ENCODE data around the gene IKZF1.

Gene IKZF1

GRCh38 chr7:50357426-50357825 lies 52.9 kb downstream of the IKZF1 start:
- DNase-seq, result no peak

GRCh38 chr7:50358041-50358705 lies 53.7 kb downstream of the IKZF1 start:
- no peak for DNase-seq

- DNase-seq, result no peak
These were observed 54.3 kb downstream of the IKZF1 start for GRCh38 chr7:50358779-50359178.

- no peak for DNase-seq
These were observed 54.9 kb downstream of the IKZF1 start for GRCh38 chr7:50359258-50359994.

- no peak for DNase-seq
These were observed 55.7 kb downstream of the IKZF1 start for GRCh38 chr7:50359995-50360925.

- DNase-seq, result no peak
These were observed 57.6 kb downstream of the IKZF1 start for GRCh38 chr7:50362142-50362541.

- peak; percentile 51 for DNase-seq
These were observed 58.3 kb downstream of the IKZF1 start for GRCh38 chr7:50362712-50363282.

GRCh38 chr7:50363327-50364060 lies 59.0 kb downstream of the IKZF1 start:
- DNase-seq, result no peak

GRCh38 chr7:50364645-50365044 lies 60.1 kb downstream of the IKZF1 start:
- DNase-seq, result no peak

- no peak for DNase-seq
These were observed 61.8 kb downstream of the IKZF1 start for GRCh38 chr7:50366311-50366710.

- no peak for DNase-seq
These were observed 62.6 kb downstream of the IKZF1 start for GRCh38 chr7:50367100-50367499.

GRCh38 chr7:50367570-50367969 lies 63.1 kb downstream of the IKZF1 start:
- DNase-seq, result no peak

GRCh38 chr7:50368366-50368765 lies 63.9 kb downstream of the IKZF1 start:
- no peak for DNase-seq

- peak; percentile 65 for DNase-seq
These were observed 64.9 kb downstream of the IKZF1 start for GRCh38 chr7:50369143-50370026.

GRCh38 chr7:50370884-50371283 lies 66.4 kb downstream of the IKZF1 start:
- no peak for DNase-seq

GRCh38 chr7:50371551-50372021 lies 67.1 kb downstream of the IKZF1 start:
- no peak for DNase-seq

GRCh38 chr7:50372923-50373322 lies 68.4 kb downstream of the IKZF1 start:
- DNase-seq, result no peak

- no peak for DNase-seq
These were observed 71.7 kb downstream of the IKZF1 start for GRCh38 chr7:50376056-50376820.

GRCh38 chr7:50377356-50377755 lies 72.8 kb downstream of the IKZF1 start:
- DNase-seq, result no peak

GRCh38 chr7:50379082-50379481 lies 74.6 kb downstream of the IKZF1 start:
- no peak for DNase-seq

Data from GF-D8 (cell line).